CD4-positive, alpha-beta T cell (primary cell): ENCODE data around the gene KCNMA1. TPM values are rescaled to one million over a fixed set of nuclear protein-coding genes. Genes with fewer than 3 reads are reported as not detected.

Experiments
- ATAC-seq: fragments of 200-7000 bp; cut with Tn5 transposase; one replicate; pipeline ENCODE4 v1.10.0; 2022; ENCODE audit warnings: mild to moderate bottlenecking; ENCODE audit not compliant: poor library complexity
- CTCF ChIA-PET: fragments of 350-600 bp; sonication (Branson Sonifier 250); formaldehyde crosslinking; loops from one replicate; lab custom pipeline; 2021; ENCODE audit warnings: antibody characterized with exemption, inconsistent platforms; lab: Charles Lee
- POLR2A ChIA-PET: fragments of 350-600 bp; sonication (Branson Sonifier 250); formaldehyde crosslinking; loops from one replicate; lab custom pipeline; 2021; ENCODE audit warnings: antibody characterized with exemption, inconsistent platforms; lab: Charles Lee
- DNase-seq, 14 experiments: peaks; one replicate each; pipeline ENCODE4 v3.0.0-alpha.2; 2013 to 2020; ENCODE audit warnings: mixed read lengths in 2 of 14
- H3K27ac ChIP-seq, 2 donors: one replicate each; pipeline versions ENCODE4 v1.5.1 to v1.7.0; 2013; ENCODE audit warnings: low read length in 2 of 2, low read depth in 1 of 2, mild to moderate bottlenecking in 1 of 2
- H3K27me3 ChIP-seq, 2 experiments: 1 replicate in 1 of 2; 2 replicates in 1 of 2; pipeline versions ENCODE4 v1.6.1 to v1.7.0; 2013; ENCODE audit warnings: low read length in 2 of 2, control low read depth in 1 of 2, mild to moderate bottlenecking in 1 of 2, moderate library complexity in 1 of 2; ENCODE audit not compliant: insufficient read depth in 2 of 2, control insufficient read depth in 1 of 2
- H3K36me3 ChIP-seq: one replicate; pipeline ENCODE4 v1.6.1; 2013; ENCODE audit warnings: low read length, control low read depth; ENCODE audit not compliant: insufficient read depth
- H3K4me1 ChIP-seq: one replicate; pipeline ENCODE4 v1.6.1; 2013; ENCODE audit warnings: low read length, control low read depth; ENCODE audit not compliant: insufficient read depth
- H3K4me3 ChIP-seq: one replicate; pipeline ENCODE4 v1.5.1; 2013; ENCODE audit warnings: mild to moderate bottlenecking, low read length, moderate library complexity
- H3K9me3 ChIP-seq, 2 experiments: 1 replicate in 1 of 2; 2 replicates in 1 of 2; pipeline versions ENCODE4 v1.6.1 to v1.7.0; 2013; ENCODE audit warnings: low read length in 2 of 2, mild to moderate bottlenecking in 2 of 2, control low read depth in 1 of 2, moderate library complexity in 1 of 2; ENCODE audit not compliant: control insufficient read depth in 1 of 2, insufficient read depth in 1 of 2
- H3K27ac Mint-ChIP-seq: one replicate; pipeline ENCODE4 v1.8.0; 2020; ENCODE audit warnings: mixed read lengths
- H3K27me3 Mint-ChIP-seq: one replicate; pipeline ENCODE4 v1.8.0; 2021; ENCODE audit warnings: mixed read lengths
- H3K36me3 Mint-ChIP-seq: one replicate; pipeline ENCODE4 v1.8.0; 2021; ENCODE audit warnings: low read depth, mixed read lengths
- H3K4me1 Mint-ChIP-seq: one replicate; pipeline ENCODE4 v1.8.0; 2021; ENCODE audit warnings: low read depth, mixed read lengths
- H3K4me3 Mint-ChIP-seq: one replicate; pipeline ENCODE4 v1.8.0; 2020; ENCODE audit warnings: mild to moderate bottlenecking, mixed read lengths
- H3K9me3 Mint-ChIP-seq: one replicate; pipeline ENCODE4 v1.8.0; 2020; ENCODE audit warnings: mixed read lengths
- CTCF ChIP-seq: fragments of 200-600 bp; IDR thresholded peaks from one replicate; pipeline ENCODE4 v1.8.0; 2022; ENCODE audit warnings: antibody characterized with exemption, mild to moderate bottlenecking
- intact Hi-C, 2 experiments: fragments of 100-400 bp; cut with DNase I in 1 of 2; cut with micrococcal nuclease in 1 of 2; formaldehyde crosslinking; loops; one replicate each; pipeline versions ENCODE4 v1.15.1 to v1.9.0; 2023 to 2025; cut with DNase I, micrococcal nuclease
- total RNA-seq, 174 experiments: library from RNA in 2 of 174; stranded (reverse) in 2 of 174; gene quantifications; one replicate each; pipeline ENCODE4 v1.2.3 and lab custom pipeline; 2021 to 2026

KCNMA1 gene
- total RNA-seq, 2 experiments from 2014 or later = not detected

GRCh38 chr10:77146712-77147336 is 490.8 kb downstream of the KCNMA1 start:
- intact Hi-C loops = no loop called here
- no peaks in the 10 kb centered on the region for H3K36me3 ChIP-seq
- H3K9me3 ChIP-seq = no peaks in the 10 kb centered on the region
- no peaks in the 10 kb centered on the region for H3K4me1 ChIP-seq
- Mint-ChIP-seq H3K9me3 (no peaks in the 10 kb centered on the region), H3K4me3 (no peak overlapping the region), H3K36me3 (no peaks in the 10 kb centered on the region), H3K27me3 (peaks cover 4% of the 10 kb centered on the region), H3K4me1 (no peaks in the 10 kb centered on the region), H3K27ac (no peak overlapping the region)
- no peak for ATAC-seq
- no peaks in the 10 kb centered on the region for H3K27me3 ChIP-seq
- ChIA-PET CTCF (no interaction called here), POLR2A (no interaction called here)
- TF ChIP-seq CTCF = no peak
- H3K27ac ChIP-seq = no peak overlapping the region
- H3K4me3 ChIP-seq = no peak overlapping the region
- DNase-seq = no peak

- H3K4me1 Mint-ChIP-seq = no peaks in the 10 kb centered on the region
- no peak overlapping the region for H3K4me3 ChIP-seq
- intact Hi-C loops = no loop called here
- H3K36me3 Mint-ChIP-seq = no peaks in the 10 kb centered on the region
- H3K27ac Mint-ChIP-seq = no peak overlapping the region
- no peaks in the 10 kb centered on the region for H3K36me3 ChIP-seq
- no peak overlapping the region for H3K27ac ChIP-seq
- H3K4me3 Mint-ChIP-seq = no peak overlapping the region
- no peaks in the 10 kb centered on the region for H3K9me3 Mint-ChIP-seq
- ATAC-seq = no peak
- DNase-seq = no peak
- H3K9me3 ChIP-seq = peaks cover 0 to 6% of the 10 kb centered on the region in 2 experiments
- no peaks in the 10 kb centered on the region for H3K4me1 ChIP-seq
- CTCF ChIA-PET = no interaction called here
- H3K27me3 ChIP-seq = no peaks in the 10 kb centered on the region
- no peak for TF ChIP-seq CTCF
- POLR2A ChIA-PET = no interaction called here
- H3K27me3 Mint-ChIP-seq = peaks cover 4% of the 10 kb centered on the region
Observed at GRCh38 chr10:77144656-77145055, 493.0 kb downstream of the KCNMA1 start.

- Mint-ChIP-seq H3K27me3 (no peaks in the 10 kb centered on the region), H3K4me1 (no peaks in the 10 kb centered on the region), H3K4me3 (no peak overlapping the region), H3K36me3 (no peaks in the 10 kb centered on the region), H3K27ac (no peak overlapping the region), H3K9me3 (no peaks in the 10 kb centered on the region)
- CTCF ChIA-PET = no interaction called here
- Histone ChIP-seq H3K9me3 (peaks cover 0 to 6% of the 10 kb centered on the region in 2 experiments), H3K27ac (no peak overlapping the region), H3K36me3 (no peaks in the 10 kb centered on the region), H3K4me1 (no peaks in the 10 kb centered on the region), H3K4me3 (no peak overlapping the region), H3K27me3 (no peaks in the 10 kb centered on the region)
- no peak for TF ChIP-seq CTCF
- POLR2A ChIA-PET = no interaction called here
- DNase-seq (no peak), ATAC-seq (no peak)
- intact Hi-C loops = no loop called here
Observed at GRCh38 chr10:77139252-77140160, 498.1 kb downstream of the KCNMA1 start.
